HL-60 (cell line): ENCODE data around the gene SDC1.

Experiments used
- DNase-seq, 2 experiments: peaks; one replicate each; pipeline ENCODE4 v3.0.0-alpha.2; 2010 to 2020; ENCODE audit warnings: low read depth in 1 of 2, low spot score in 1 of 2
- H3K27ac ChIP-seq: fragments of 250-450 bp; sonication (Bioruptor Pico); replicated peaks from 2 replicates; pipeline ENCODE4 v1.5.1; 2020; ENCODE audit warnings: mild to moderate bottlenecking, moderate library complexity
- H3K27me3 ChIP-seq: fragments of 250-450 bp; sonication (Bioruptor Pico); 2 replicates; pipeline ENCODE4 v1.5.1; 2021; ENCODE audit warnings: mild to moderate bottlenecking, moderate library complexity; ENCODE audit not compliant: insufficient read depth, poor library complexity, severe bottlenecking
- H3K4me3 ChIP-seq: replicated peaks from 2 replicates; pipeline ENCODE4 v1.5.1; 2011; ENCODE audit warnings: mild to moderate bottlenecking, control low read depth, low read length; ENCODE audit not compliant: insufficient read depth
- CTCF ChIP-seq: IDR thresholded peaks from one replicate; pipeline ENCODE4 v1.5.1; 2011; ENCODE audit warnings: low read length, control low read depth, inconsistent platforms; ENCODE audit not compliant: insufficient read depth
- GABPA ChIP-seq: IDR thresholded peaks from 2 replicates; pipeline ENCODE4 v1.6.1; 2012; ENCODE audit warnings: low read depth
- POLR2AphosphoS5 ChIP-seq: IDR thresholded peaks from 2 replicates; pipeline ENCODE4 v1.6.1; 2012; ENCODE audit warnings: low read depth
- REST ChIP-seq: IDR thresholded peaks from 2 replicates; pipeline ENCODE4 v1.6.1; 2012; ENCODE audit warnings: low read depth; ENCODE audit not compliant: insufficient replicate concordance
- SPI1 ChIP-seq: IDR thresholded peaks from 2 replicates; pipeline ENCODE4 v1.6.1; 2012; ENCODE audit warnings: low read depth, mild to moderate bottlenecking, borderline replicate concordance

The SDC1 gene

GRCh38 chr2:20175931-20176330, 49.0 kb downstream of the SDC1 start:
- DNase-seq, result no peak
- no peak for TF ChIP-seq POLR2AphosphoS5
- TF ChIP-seq SPI1, result no peak
- no peak for TF ChIP-seq CTCF
- no peak for TF ChIP-seq GABPA
- TF ChIP-seq REST, result no peak
- Histone ChIP-seq H3K27ac (no peak overlapping the region), H3K27me3 (no peaks in the 10 kb centered on the region), H3K4me3 (no peak overlapping the region)

GRCh38 chr2:20175267-20175666, 49.7 kb downstream of the SDC1 start:
- Histone ChIP-seq H3K4me3 (no peak overlapping the region), H3K27me3 (no peaks in the 10 kb centered on the region), H3K27ac (no peak overlapping the region)
- no peak for DNase-seq
- TF ChIP-seq REST, result no peak
- TF ChIP-seq POLR2AphosphoS5, result no peak
- TF ChIP-seq CTCF, result no peak
- TF ChIP-seq GABPA, result no peak
- TF ChIP-seq SPI1, result no peak

GRCh38 chr2:20174410-20174809, 50.5 kb downstream of the SDC1 start:
- H3K27ac ChIP-seq, result no peak overlapping the region
- no peak overlapping the region for H3K4me3 ChIP-seq
- no peak for DNase-seq
- TF ChIP-seq REST, result no peak
- no peak for TF ChIP-seq GABPA
- no peak for TF ChIP-seq CTCF
- no peak for TF ChIP-seq POLR2AphosphoS5
- TF ChIP-seq SPI1, result no peak
- H3K27me3 ChIP-seq, result no peaks in the 10 kb centered on the region
